Left ventricle myocardium superior (tissue), 1 donor: ENCODE data around the gene SHC2. TPM values are rescaled to one million over a fixed set of nuclear protein-coding genes. Genes with fewer than 3 reads are reported as not detected.
"Not testable (repeated sequence)": the region's sequence is repeated elsewhere in the genome, so short reads cannot be mapped to it uniquely, and the experiment has no call there.

Experiments
- ATAC-seq: fragments of 200-7000 bp; cut with Tn5 transposase; one replicate; pipeline ENCODE4 v1.9.1; 2020; ENCODE audit warnings: mild to moderate bottlenecking, moderate library complexity
- DNase-seq: peaks from one replicate; pipeline ENCODE4 v3.0.0-alpha.2; 2020
- intact Hi-C: fragments of 100-400 bp; cut with micrococcal nuclease; formaldehyde crosslinking; loops from one replicate; pipeline ENCODE4 v1.11.0; 2022
- total RNA-seq: library from RNA; stranded (reverse); fragmentation: NEBNext Ultra II Directional; extraction: Animal tissue kit (Norgen Biotek cat#: 25700); gene quantifications from one replicate; pipeline ENCODE4 v1.2.1, GENCODE V29; 2021
- donor health status: DM: no; HTN: yes; CAD: no; lungs with severe emphysema.

Gene SHC2
- total RNA-seq, 1 donor from 2014 or later = 11.0 TPM

GRCh38 chr19:386189-386588 is 74.6 kb downstream of the SHC2 start:
- ATAC-seq, intact Hi-C loops, DNase-seq: not testable (repeated sequence)

DNA sequence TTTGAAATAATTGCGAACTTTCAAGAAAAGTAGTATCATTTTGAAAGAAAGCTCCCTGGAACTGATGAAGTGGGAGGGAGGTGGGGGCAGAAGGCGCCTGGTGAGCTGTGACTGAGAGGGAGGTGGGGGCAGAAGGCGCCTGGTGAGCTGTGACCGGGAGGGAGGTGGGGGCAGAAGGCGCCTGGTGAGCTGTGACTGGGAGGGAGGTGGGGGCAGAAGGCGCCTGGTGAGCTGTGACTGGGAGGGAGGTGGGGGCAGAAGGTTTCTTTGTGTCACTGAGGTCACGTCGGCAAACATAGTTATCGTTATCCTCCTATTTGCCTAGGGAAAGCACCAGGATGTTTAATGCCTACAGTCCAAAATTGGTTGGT is 76.0 kb downstream of the SHC2 start:
- no peak for DNase-seq
- ATAC-seq = no peak
- intact Hi-C loops = no loop called here

DNA sequence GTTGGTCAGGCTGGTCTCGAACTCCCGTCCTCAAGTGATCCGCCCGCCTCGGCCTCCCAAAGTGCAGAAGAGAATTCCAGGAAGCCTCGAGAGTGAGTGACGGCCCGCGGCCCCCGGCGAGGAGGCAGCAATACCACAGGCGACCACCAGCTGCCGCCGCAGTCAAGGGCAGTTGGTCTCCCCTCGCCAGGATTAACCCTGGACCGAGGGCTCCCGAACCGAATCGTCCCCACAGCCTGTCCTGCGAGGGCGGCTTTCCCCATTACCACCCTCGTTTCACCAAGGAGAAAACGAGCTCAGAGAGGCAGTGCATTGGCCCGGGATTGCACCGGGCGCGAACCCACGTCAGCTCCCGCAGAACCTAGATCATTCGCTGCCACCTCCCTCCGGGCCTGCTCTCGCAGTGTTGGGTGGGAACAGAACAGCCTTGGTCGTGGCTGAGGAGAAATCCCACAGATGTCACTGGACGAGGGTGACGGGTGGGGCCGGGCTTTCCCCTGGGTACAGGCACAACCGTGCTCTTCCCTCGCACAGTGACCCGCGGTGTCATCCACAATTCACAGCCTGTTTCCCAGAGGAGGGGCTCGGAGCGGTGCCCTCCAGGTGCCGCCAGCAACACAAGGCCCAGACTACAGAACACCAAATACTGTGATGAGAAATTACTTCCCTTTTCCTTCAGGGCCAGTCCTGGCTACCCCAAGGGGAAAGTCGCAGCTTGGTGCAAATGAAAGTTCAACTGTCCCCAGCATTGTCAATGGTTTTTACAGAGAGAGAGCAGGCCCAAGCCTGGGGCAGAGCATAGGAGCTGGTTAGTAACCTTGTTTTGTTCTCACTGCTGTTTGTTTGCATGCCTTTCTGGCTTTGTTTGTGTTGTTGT is 76.7 kb downstream of the SHC2 start:
- DNase-seq = peak; percentile 63
- intact Hi-C loops = no loop called here
- ATAC-seq = peak; percentile 73

DNA sequence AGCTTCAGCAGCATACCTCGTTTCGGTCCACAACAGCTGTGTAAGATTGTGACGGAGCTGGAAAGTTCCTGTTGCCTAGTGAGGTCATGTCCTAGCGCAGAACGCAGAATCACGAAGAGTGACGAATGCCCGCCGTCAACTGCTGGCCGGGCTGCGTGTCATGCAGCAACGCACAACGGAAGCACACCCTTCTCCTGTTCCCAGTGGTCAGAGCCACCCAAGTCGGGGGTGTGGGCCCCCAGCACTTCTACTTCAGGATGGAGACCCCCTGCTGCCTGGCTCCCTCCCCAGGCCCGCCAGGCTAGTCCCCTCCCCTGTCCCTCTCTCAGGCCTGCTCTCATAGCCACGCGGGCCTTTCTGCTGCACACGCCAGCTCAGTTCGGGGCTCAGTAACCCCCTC is 77.8 kb downstream of the SHC2 start:
- intact Hi-C loops = no loop called here
- ATAC-seq (no peak), DNase-seq (no peak)

- ATAC-seq, intact Hi-C loops, DNase-seq: not testable (repeated sequence)
Observed at GRCh38 chr19:382578-382977, 78.3 kb downstream of the SHC2 start.

- intact Hi-C loops, ATAC-seq, DNase-seq: not testable (repeated sequence)
Observed at GRCh38 chr19:381901-382300, 78.9 kb downstream of the SHC2 start.

GRCh38 chr19:380618-381219 is 80.1 kb downstream of the SHC2 start:
- ATAC-seq, DNase-seq, intact Hi-C loops: not testable (repeated sequence)

GRCh38 chr19:379796-380195 is 81.0 kb downstream of the SHC2 start:
- DNase-seq = no peak
- no peak for ATAC-seq
- intact Hi-C loops = no loop called here

GRCh38 chr19:378706-379105 is 82.1 kb downstream of the SHC2 start:
- no peak for ATAC-seq
- intact Hi-C loops = no loop called here
- DNase-seq = no peak

- no peak for ATAC-seq
- intact Hi-C loops = no loop called here
Observed at GRCh38 chr19:377801-378581, 82.8 kb downstream of the SHC2 start.

DNA sequence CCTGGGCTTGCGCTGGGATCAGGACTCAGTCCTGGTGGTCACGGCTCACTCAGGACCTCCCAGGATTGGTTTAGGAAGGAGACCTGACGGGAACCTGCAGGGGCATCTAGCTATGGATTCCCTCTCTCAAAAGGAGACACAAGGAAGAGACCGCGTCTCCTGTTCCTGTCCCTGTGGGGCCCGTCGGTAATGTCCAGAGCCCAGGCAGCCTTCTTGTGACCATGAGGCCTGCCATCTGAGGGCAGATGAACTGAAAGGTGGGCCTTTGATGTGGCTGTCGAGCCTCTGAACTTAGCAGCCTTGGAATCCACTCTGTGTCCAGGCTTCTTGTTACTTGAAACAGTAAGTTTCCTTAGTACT is 84.7 kb downstream of the SHC2 start:
- DNase-seq = no peak
- ATAC-seq = no peak
- intact Hi-C loops = no loop called here

More at GRCh38 chr19:377801-378581, 82.8 kb downstream of the SHC2 start:
- DNase-seq = no peak

DNA sequence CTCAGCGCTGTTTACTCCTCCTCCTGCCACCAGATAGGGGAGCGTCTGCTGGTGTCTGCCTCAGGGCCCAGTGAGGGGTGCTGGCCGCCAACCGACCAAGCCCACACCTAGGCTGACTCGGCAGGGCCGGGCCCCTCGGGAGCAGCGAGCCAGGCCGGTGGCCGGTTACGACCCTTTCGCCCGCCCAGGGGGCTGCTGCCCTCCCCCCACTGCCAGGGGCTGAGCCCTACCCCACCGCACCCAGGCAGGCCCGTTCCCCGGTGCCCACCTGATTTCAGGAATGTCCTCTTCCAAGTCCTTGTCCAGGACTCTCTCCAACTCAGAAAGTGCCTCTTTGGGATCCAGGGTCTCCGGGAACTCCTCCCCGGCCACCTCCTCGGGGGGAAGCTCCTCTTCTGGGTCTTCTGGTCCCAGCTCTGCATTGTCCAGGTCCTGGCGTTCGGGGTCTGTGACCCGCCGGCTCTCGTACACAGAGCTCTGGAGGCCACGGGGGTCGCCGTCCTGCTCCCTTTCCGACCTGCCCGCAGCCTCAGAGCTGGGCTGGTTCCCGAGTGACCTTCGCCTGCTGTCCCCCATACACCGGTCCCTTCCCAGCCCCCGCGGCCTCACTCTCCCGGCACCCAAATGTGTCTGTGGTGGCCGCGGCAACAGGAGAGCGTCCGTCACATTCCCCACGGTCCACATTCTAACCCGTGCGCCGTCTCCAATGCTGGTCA is 85.3 kb downstream of the SHC2 start:
- ATAC-seq (no peak), DNase-seq (no peak)
- intact Hi-C loops = no loop called here

GRCh38 chr19:374886-375235 is 86.0 kb downstream of the SHC2 start:
- ATAC-seq = no peak
- intact Hi-C loops = no loop called here
- no peak for DNase-seq

DNA sequence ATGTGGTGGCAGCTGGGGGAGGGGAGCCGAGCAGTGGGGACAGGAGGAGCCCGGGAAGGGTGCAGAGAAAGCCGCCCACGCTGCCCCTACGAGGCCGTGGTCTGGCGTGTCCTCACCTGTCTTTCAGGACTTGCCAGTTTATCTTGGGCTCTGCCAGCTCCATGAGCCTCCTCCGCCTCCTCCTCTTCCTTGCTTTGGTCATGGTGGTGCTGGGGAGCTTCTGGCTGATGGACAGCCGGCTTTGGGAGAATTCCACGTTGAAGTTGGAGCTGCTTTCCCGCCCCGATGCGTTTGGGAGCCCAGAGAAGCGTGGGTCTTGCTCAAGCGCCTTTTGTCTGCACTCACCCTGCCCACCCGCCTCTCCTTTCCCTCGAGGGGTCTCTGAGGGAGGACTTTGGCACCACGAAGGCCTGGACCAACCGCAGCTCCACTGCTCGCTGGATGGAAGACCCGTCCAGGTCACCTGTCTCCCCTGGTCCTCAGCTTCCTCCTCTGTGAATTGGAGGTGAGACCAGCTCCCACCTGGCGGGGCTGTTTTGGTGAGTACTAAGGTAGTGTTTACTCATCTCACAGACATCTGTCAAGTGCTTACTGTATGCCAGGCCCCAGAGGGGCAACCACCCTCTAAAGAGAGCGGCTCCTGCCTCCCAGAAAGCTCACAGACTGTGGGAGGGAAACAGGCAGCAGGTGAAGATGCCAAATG is 86.5 kb downstream of the SHC2 start:
- intact Hi-C loops = no loop called here
- ATAC-seq (no peak), DNase-seq (no peak)

- ATAC-seq = no peak
- intact Hi-C loops = no loop called here
- no peak for DNase-seq
Observed at GRCh38 chr19:373391-374182, 87.2 kb downstream of the SHC2 start.

DNA sequence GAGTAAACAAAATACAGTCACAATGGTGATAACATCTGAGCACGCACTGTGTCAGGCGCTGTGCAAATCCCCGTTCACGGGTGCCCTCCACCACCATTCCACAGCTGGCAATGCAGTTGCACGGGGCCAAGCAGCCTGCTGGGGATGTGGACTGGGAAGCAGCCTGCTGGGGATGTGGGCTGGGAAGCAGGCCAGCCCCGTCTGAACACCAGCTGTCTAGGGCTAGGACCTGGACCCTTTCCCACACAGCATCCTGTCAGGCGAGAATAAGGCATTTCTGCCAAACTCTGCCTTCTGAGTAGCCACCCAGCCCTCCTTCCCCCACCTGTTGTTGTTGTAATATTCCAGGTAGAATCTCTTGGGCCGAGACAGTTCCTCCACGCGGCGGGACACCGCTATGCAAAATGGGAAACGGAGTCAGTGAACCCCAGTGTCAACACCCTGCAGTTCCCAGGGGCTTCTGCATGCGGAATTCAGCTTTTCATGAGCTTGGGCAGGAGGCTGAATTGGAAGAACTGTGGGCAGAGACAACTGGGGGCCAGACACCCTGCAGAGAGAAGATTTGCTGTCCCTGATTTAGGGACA is 88.4 kb downstream of the SHC2 start:
- peak; percentile 83 for DNase-seq
- intact Hi-C loops = no loop called here
- ATAC-seq = peak; percentile 94

GRCh38 chr19:371501-372168 is 89.2 kb downstream of the SHC2 start:
- DNase-seq (no peak), ATAC-seq (peak; percentile 32)
- intact Hi-C loops = no loop called here
